Measurements from ENCODE around the gene ADORA3.

ADORA3 gene

DNA sequence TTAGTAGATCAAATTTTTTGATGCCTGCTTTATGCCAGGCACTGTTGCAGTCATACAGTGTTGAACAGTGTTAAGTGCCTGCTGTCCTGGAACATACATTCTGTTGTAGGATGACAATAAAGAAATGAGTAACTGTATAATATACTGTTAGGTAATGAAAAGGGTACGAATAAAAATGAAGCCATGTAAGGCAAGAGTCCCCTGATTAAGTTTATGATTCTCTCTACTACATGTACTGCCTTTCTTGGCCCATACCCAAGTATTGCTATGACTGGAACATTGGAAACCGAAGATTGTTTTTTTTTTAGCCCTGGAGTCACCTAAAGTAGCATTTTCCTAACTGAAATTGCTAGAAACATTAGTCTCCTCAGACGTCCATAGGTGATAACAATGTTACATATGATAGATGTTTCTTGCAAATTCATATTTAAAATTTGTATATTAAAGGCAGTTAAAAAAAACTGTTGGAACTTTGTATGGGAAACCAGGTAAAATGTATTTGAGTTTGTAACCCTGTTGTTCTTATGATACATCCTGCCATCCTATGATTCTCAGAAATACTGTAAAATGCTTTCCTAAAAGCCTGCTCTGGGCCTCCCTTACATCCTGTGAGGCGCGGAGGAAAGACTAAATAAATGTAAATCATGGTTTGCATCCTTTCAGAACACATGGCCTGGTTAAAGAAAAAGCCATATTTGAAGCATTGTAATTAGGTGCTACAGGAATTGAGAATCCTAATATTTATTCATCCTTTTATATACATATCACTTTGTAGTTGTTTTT is 48.4 kb downstream of the ADORA3 start:
- Mint-ChIP-seq H3K27me3 (ENCODE audit: low read depth) (no peaks in the 10 kb centered on the region), H3K9me3 (no peaks in the 10 kb centered on the region)
- TF ChIP-seq, protein P1, sequence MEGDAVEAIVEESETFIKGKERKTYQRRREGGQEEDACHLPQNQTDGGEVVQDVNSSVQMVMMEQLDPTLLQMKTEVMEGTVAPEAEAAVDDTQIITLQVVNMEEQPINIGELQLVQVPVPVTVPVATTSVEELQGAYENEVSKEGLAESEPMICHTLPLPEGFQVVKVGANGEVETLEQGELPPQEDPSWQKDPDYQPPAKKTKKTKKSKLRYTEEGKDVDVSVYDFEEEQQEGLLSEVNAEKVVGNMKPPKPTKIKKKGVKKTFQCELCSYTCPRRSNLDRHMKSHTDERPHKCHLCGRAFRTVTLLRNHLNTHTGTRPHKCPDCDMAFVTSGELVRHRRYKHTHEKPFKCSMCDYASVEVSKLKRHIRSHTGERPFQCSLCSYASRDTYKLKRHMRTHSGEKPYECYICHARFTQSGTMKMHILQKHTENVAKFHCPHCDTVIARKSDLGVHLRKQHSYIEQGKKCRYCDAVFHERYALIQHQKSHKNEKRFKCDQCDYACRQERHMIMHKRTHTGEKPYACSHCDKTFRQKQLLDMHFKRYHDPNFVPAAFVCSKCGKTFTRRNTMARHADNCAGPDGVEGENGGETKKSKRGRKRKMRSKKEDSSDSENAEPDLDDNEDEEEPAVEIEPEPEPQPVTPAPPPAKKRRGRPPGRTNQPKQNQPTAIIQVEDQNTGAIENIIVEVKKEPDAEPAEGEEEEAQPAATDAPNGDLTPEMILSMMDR (IDR thresholded peaks at IDR 0.05; ENCODE audit: unreplicated experiment in 3 of 3), result no peak

DNA sequence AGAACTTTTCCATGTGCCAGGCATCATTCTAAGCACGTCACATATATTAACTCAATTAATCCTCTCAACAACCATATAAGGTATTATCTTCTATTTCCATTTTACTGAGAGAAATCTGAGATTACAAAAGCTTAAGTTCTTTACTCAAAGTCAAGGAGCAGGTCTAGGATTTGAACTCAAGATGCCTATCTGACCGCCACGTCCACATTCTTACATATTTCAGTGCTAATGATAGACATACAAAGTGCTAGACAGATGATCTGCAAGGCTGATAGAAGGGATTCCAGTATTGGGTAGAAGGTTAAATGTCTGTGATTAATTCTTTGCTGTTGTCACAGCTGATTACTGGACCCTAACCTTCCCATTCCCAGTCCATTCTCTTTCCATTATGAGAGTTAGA is 49.7 kb downstream of the ADORA3 start:
- H3K27me3 Mint-ChIP-seq (ENCODE audit: low read depth), result no peaks in the 10 kb centered on the region
- H3K4me1 Mint-ChIP-seq, result peaks cover 24% of the 10 kb centered on the region
- H3K27ac Mint-ChIP-seq, result no peak overlapping the region
- H3K9me3 Mint-ChIP-seq, result no peaks in the 10 kb centered on the region
- TF ChIP-seq, protein P1 (IDR thresholded peaks at IDR 0.05; ENCODE audit: unreplicated experiment in 3 of 3), result no peak
- no peak overlapping the region for H3K4me3 Mint-ChIP-seq
- peaks cover 49% of the 10 kb centered on the region for H3K36me3 Mint-ChIP-seq (ENCODE audit: low read depth)

More for the DNA sequence above, 48.4 kb downstream of the ADORA3 start:
- no peak overlapping the region for H3K27ac Mint-ChIP-seq
- H3K36me3 Mint-ChIP-seq (ENCODE audit: low read depth), result peaks cover 60% of the 10 kb centered on the region
- H3K4me3 Mint-ChIP-seq, result no peak overlapping the region
- H3K4me1 Mint-ChIP-seq, result peaks cover 17% of the 10 kb centered on the region

DNA sequence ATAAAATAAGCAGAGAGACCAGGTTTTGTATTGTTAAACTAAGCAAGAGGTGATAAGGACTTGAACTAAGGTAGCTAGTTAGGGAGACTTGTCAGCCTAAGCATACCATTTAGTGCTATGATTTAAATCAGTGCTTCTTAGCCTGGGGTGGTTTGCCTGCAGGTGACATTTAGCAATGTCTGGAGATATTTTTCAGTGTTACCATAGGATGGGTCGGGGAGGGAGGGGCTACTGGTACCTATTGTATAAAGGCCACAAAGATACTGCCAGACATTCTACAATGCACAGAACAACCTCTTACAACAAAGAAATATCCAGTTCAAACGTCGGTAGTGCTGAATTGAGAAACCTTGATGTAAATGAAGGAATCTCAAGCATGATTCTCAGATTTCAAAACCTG is 50.9 kb downstream of the ADORA3 start:
- Mint-ChIP-seq H3K36me3 (ENCODE audit: low read depth) (peaks cover 40% of the 10 kb centered on the region), H3K27me3 (ENCODE audit: low read depth) (no peaks in the 10 kb centered on the region), H3K27ac (no peak overlapping the region), H3K9me3 (no peaks in the 10 kb centered on the region), H3K4me1 (peaks cover 33% of the 10 kb centered on the region), H3K4me3 (no peak overlapping the region)
- TF ChIP-seq, protein P1 (IDR thresholded peaks at IDR 0.05; ENCODE audit: unreplicated experiment in 3 of 3), result no peak

DNA sequence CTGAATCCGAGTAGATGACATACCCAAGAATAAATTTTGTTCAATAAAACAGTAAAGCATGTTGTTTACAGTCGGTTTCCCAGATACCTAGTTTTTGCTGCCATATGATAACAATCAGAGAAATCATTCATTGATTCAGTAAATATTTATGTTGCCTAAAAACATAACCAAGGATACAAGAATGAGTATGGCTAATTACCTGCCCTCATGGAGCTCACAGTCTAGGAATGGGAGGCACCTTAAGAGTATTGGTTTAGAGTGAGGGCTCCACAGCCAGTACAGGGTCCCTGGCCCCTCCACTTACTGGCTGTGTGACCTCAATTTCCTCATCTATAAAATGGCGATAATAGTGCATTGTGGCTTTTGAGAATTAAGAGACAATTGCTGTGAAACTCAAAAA is 53.2 kb downstream of the ADORA3 start:
- Mint-ChIP-seq H3K9me3 (no peaks in the 10 kb centered on the region), H3K4me1 (peaks cover 48% of the 10 kb centered on the region), H3K27me3 (ENCODE audit: low read depth) (no peaks in the 10 kb centered on the region), H3K4me3 (peak overlapping the region; percentile 99 to 100 (median 99)), H3K36me3 (ENCODE audit: low read depth) (peaks cover 32% of the 10 kb centered on the region), H3K27ac (peak overlapping the region; percentile 89 to 99 (median 98))
- TF ChIP-seq, protein P1 (IDR thresholded peaks at IDR 0.05; ENCODE audit: unreplicated experiment in 3 of 3), result no peak

DNA sequence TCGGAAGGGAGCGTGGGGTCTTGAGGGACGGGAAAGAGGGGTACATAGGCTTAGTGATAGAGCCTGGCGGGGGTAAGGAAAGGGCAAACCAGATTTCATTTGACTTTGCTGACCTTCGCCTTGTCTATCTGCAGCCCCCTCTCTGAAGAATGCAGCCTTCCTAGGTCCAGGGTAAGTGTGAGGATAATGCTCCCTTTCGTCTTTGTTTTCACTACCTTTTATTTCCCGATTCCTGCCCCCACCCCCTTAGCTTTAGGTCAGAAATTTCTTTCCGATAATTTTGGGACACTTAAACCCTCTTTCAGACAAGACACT is 53.8 kb downstream of the ADORA3 start:
- Mint-ChIP-seq H3K4me1 (peaks cover 48% of the 10 kb centered on the region), H3K27ac (peak overlapping the region; percentile 89 to 99 (median 98))

More for the DNA sequence above, 53.8 kb downstream of the ADORA3 start:
- peaks cover 29% of the 10 kb centered on the region for H3K36me3 Mint-ChIP-seq (ENCODE audit: low read depth)
- H3K9me3 Mint-ChIP-seq, result no peaks in the 10 kb centered on the region
- H3K4me3 Mint-ChIP-seq, result peak overlapping the region; percentile 99 to 100 (median 99)
- TF ChIP-seq, protein P1 (IDR thresholded peaks at IDR 0.05; ENCODE audit: unreplicated experiment in 3 of 3), result no peak
- no peaks in the 10 kb centered on the region for H3K27me3 Mint-ChIP-seq (ENCODE audit: low read depth)

All from nephron (organoid).